Adrenal gland (tissue), 12 donors: ENCODE measurements around the gene MYL9. TPM values are rescaled to one million over a fixed set of nuclear protein-coding genes. Genes with fewer than 3 reads are reported as not detected.

Experiments used
- DNase-seq, 7 donors: peaks; one replicate each; pipeline ENCODE4 v3.0.0-alpha.2; 2019 to 2020
- H3K27ac ChIP-seq, 5 donors: fragments of 200-600 bp; sonication (generic) in 4 of 5; 1 replicate in 3 of 5; 2 replicates in 2 of 5; pipeline versions ENCODE4 v1.5.1 to v1.8.0; 2016 to 2020; ENCODE audit warnings: mild to moderate bottlenecking in 1 of 5
- H3K27me3 ChIP-seq: fragments of 200-600 bp; 2 replicates; pipeline ENCODE4 v1.8.0; 2021
- H3K36me3 ChIP-seq, 2 donors: fragments of 200-600 bp; replicated peaks in 1 of 2; 1 replicate in 1 of 2; 2 replicates in 1 of 2; pipeline versions ENCODE4 v1.5.1 to v1.8.0; 2018 to 2022
- H3K4me1 ChIP-seq, 2 donors: fragments of 200-600 bp; replicated peaks in 1 of 2; 1 replicate in 1 of 2; 2 replicates in 1 of 2; pipeline versions ENCODE4 v1.5.1 to v1.8.0; 2018 to 2021
- H3K4me3 ChIP-seq, 4 donors: fragments of 200-600 bp; sonication (generic) in 3 of 4; one replicate each; pipeline ENCODE4 v1.5.1; 2016 to 2018
- H3K9me3 ChIP-seq, 3 donors: fragments of 200-600 bp; sonication (generic) in 1 of 3; replicated peaks in 1 of 3; 1 replicate in 2 of 3; 2 replicates in 1 of 3; pipeline versions ENCODE4 v1.5.1 to v1.8.0; 2016 to 2021
- CTCF ChIP-seq, 6 experiments: fragments of 450-650 bp in 4 of 6; fragments of 200-600 bp in 2 of 6; sonication (generic) in 1 of 6; IDR thresholded peaks; 1 replicate in 5 of 6; 2 replicates in 1 of 6; pipeline versions ENCODE4 v1.5.1 to v1.8.0; 2016 to 2021; ENCODE audit warnings: antibody characterized with exemption in 6 of 6, mild to moderate bottlenecking in 2 of 6, moderate library complexity in 1 of 6
- POLR2A ChIP-seq, 2 donors: fragments of 450-650 bp; IDR thresholded peaks; one replicate each; pipeline ENCODE4 v1.6.1; 2017; ENCODE audit warnings: antibody characterized with exemption in 2 of 2, mild to moderate bottlenecking in 2 of 2, moderate library complexity in 1 of 2
- WGBS, 4 donors: extraction: QIAGEN DNeasy Blood & Tissue Kit in 2 of 4; methylation state at CpG; one replicate each; pipeline versions ENCODE4 v1.1.5 to v1.1.7; 2013 to 2017; 5-methylcytosine and 5-hydroxymethylcytosine counted together
- intact Hi-C, 2 donors: fragments of 100-400 bp; cut with DNase I; formaldehyde crosslinking; loops; one replicate each; pipeline versions ENCODE4 v1.14.1 to v1.15.0; 2022 to 2023
- polyA plus RNA-seq, 3 donors: library from polyadenylated mRNA; stranded (reverse); fragments of 200-250 nt in 2 of 3; fragments of 350-450 nt in 1 of 3; fragmentation: Illumina TruSeq in 1 of 3; extraction: RNeasy Lipid Tissue Mini Kit (QIAGEN cat#74804) in 1 of 3; gene quantifications; one replicate each; pipeline ENCODE4 v1.2.3, GENCODE V29; 2013 to 2014
- total RNA-seq, 9 donors: library from RNA; depleted of rRNA in 4 of 9; stranded (reverse); fragments of >200 nt in 4 of 9; fragments of 120-200 nt in 1 of 9; fragmentation: NEBNext Ultra II Directional in 1 of 9; extraction: Animal tissue kit (Norgen Biotek cat#: 25700) in 1 of 9; gene quantifications; one replicate each; pipeline versions ENCODE4 v1.1.0 to v1.2.4, GENCODE V29; 2013 to 2023
- donor health status: healthy with polysubstance abuse.
- donor health status: Bipolar disorder and iron deficiency.
- donor health status: DM: yes; HTN: yes; CAD: no.
- donor health status: DM: no; HTN: no; CAD: no.
- donor health status: DM: no; HTN: no; CAD: no.
- donor health status: DM: yes; HTN: yes; CAD: no.

Gene MYL9
- total and polyA plus RNA-seq, 12 donors: 241 to 1,967 (median 785) TPM

DNA sequence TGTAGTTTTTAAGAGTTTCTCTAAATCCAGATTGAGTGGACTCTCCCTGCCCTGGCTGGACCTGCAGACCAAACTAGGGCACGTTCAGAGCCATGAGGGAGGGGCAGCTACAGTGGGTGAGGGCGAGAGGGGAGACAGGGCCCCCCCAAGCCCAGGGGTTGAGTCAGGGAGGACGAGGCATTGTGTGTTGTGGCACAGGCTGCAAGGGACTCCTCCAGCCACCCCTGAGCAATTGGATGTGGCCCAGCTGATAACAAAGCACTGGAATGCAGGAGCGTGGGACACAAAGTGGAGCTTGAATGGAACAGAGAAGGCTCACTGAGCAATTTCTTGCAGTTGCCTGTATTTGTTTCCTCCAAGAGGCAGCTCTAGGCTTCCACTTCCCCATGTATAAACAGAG, 43.5 kb upstream of the MYL9 start:
- Histone ChIP-seq H3K36me3 (peaks cover 0 to 53% of the 10 kb centered on the region in 2 donors), H3K27me3 (no peaks in the 10 kb centered on the region), H3K4me1 (peaks cover 12 to 34% of the 10 kb centered on the region in 2 donors), H3K27ac (peak overlapping the region in 3 of 5 donors; percentile 38 to 52 (median 49)), H3K9me3 (no peaks in the 10 kb centered on the region), H3K4me3 (no peak overlapping the region)
- no peak for TF ChIP-seq CTCF (IDR thresholded peaks at IDR 0.05)
- 26 to 51% (median 37%) methylated on average over 3 to 4 of the region's 4 CpGs for whole genome bisulfite sequencing, 4 donors
- intact Hi-C loops: no loop called here
- DNase-seq: peak in 6 of 7 donors; percentile 71 to 84 (median 80)

GRCh38 chr20:36498386-36499179, 42.7 kb upstream of the MYL9 start:
- intact Hi-C loops: no loop called here
- Histone ChIP-seq H3K27me3 (no peaks in the 10 kb centered on the region), H3K4me3 (no peak overlapping the region), H3K27ac (peak overlapping the region in 2 of 5 donors; percentile 2 to 49), H3K9me3 (no peaks in the 10 kb centered on the region), H3K4me1 (peaks cover 12 to 26% of the 10 kb centered on the region in 2 donors), H3K36me3 (peaks cover 0 to 53% of the 10 kb centered on the region in 2 donors)
- peak in 1 of 7 donors; percentile 10 for DNase-seq
- WGBS, 4 donors: 79 to 88% (median 88%) methylated on average over 13 to 14 of the region's 14 CpGs
- no peak for TF ChIP-seq CTCF (IDR thresholded peaks at IDR 0.05)

GRCh38 chr20:36499211-36499610, 42.1 kb upstream of the MYL9 start:
- DNase-seq: peak in 1 of 7 donors; percentile 9

More at GRCh38 chr20:36499211-36499610, 42.1 kb upstream of the MYL9 start:
- intact Hi-C loops: no loop called here
- Histone ChIP-seq H3K9me3 (no peaks in the 10 kb centered on the region), H3K27me3 (no peaks in the 10 kb centered on the region), H3K4me3 (no peak overlapping the region), H3K36me3 (peaks cover 0 to 59% of the 10 kb centered on the region in 2 donors), H3K4me1 (peaks cover 12 to 20% of the 10 kb centered on the region in 2 donors), H3K27ac (no peak overlapping the region)
- TF ChIP-seq POLR2A (IDR thresholded peaks at IDR 0.05) (no peak), CTCF (IDR thresholded peaks at IDR 0.05) (no peak)
- 89 to 93% (median 91%) methylated on average over 26 of the region's 26 CpGs for WGBS, 4 donors
